ENCODE data around the gene ULK3. TPM values are rescaled to one million over a fixed set of nuclear protein-coding genes. Genes with fewer than 3 reads are reported as not detected.

Gene ULK3
- total RNA-seq, 1 experiment from 2014 or later: 48.4 TPM

GRCh38 chr15:74792227-74793016 is 50.5 kb downstream of the ULK3 start:
- Histone ChIP-seq H3K4me2 (ENCODE audit: low read length) (no peak overlapping the region), H3K9me3 (ENCODE audit: control insufficient read depth in 1 of 2, insufficient read depth in 1 of 2, low read depth in 1 of 2, low read length in 2 of 2) (no peaks in the 10 kb centered on the region), H3K4me3 (replicated peaks in 1 of 2; ENCODE audit: low read depth in 1 of 2, low read length in 2 of 2) (no peak overlapping the region), H3K9ac (ENCODE audit: low read length) (no peak overlapping the region), H3K79me2 (ENCODE audit: insufficient read depth, low read length) (peaks cover 64% of the 10 kb centered on the region), H3K9me2 (ENCODE audit: insufficient read depth) (no peaks in the 10 kb centered on the region), H4K20me1 (ENCODE audit: insufficient read depth) (peaks cover 12% of the 10 kb centered on the region; the same call in 1 of the 2 replicates), H2AFZ (ENCODE audit: low read depth, low read length, poor library complexity, severe bottlenecking) (no peak overlapping the region), H3K36me3 (ENCODE audit: control insufficient read depth in 1 of 2, insufficient read depth in 2 of 2, low read length in 2 of 2) (no peaks in the 10 kb centered on the region; a peak in 1 of 4 replicates), H3K27ac (ENCODE audit: low read depth, low read length) (no peak overlapping the region), H3K4me1 (ENCODE audit: control insufficient read depth in 1 of 2, insufficient read depth in 2 of 2, low read length in 2 of 2) (peaks cover 11 to 22% of the 10 kb centered on the region in 2 experiments), H3K27me3 (ENCODE audit: insufficient read depth, low read length) (no peaks in the 10 kb centered on the region)
- intact Hi-C loops (cut with micrococcal nuclease): no loop called here
- DNase-seq (ENCODE audit: low read depth, low spot score) (no peak), ATAC-seq (no peak)
- BruUV-seq (replicated peaks): no TSS peak
- ChIA-PET POLR2A (no interaction called here), RAD21 (ENCODE audit: low non-redundant PET in 1 of 2, low total read pairs in 2 of 2, uncharacterized antibody in 2 of 2, unreplicated experiment in 2 of 2) (no interaction called here), CTCF (interaction anchor here (1.9 kb wide), 1 partner anchor 21 kb away, joined by 5 read pairs; no protein-coding TSS in a partner anchor)
- no peak for TF ChIP-seq POLR2AphosphoS5 (IDR thresholded peaks at IDR 0.05; ENCODE audit: low read depth, low read length)
- TF ChIP-seq TCF7L2 (IDR thresholded peaks at IDR 0.05; ENCODE audit: borderline replicate concordance, extremely low read depth, insufficient read depth, insufficient read length): no peak
- no peak for TF ChIP-seq REST (IDR thresholded peaks at IDR 0.05; ENCODE audit: low read depth)
- no peak for TF ChIP-seq POLR2A (IDR thresholded peaks at IDR 0.05; ENCODE audit: borderline replicate concordance, extremely low read depth, insufficient read depth, insufficient read length)
- no peak for TF ChIP-seq RAD21 (IDR thresholded peaks at IDR 0.05; ENCODE audit: low read depth)
- TF ChIP-seq EZH2phosphoT487 (IDR thresholded peaks at IDR 0.05; ENCODE audit: borderline replicate concordance): no peak
- TF ChIP-seq CBX3 (IDR thresholded peaks at IDR 0.05; ENCODE audit: low read depth): no peak
- no peak for TF ChIP-seq FOSL1 (IDR thresholded peaks at IDR 0.05; ENCODE audit: low read depth)
- TF ChIP-seq SRF (IDR thresholded peaks at IDR 0.05; ENCODE audit: low read depth): no peak
- no peak for TF ChIP-seq ZNF274 (IDR thresholded peaks at IDR 0.05; ENCODE audit: low read depth, low read length)
- TF ChIP-seq ZFX (IDR thresholded peaks at IDR 0.05): no peak
- TF ChIP-seq ELF1 (IDR thresholded peaks at IDR 0.05; ENCODE audit: borderline replicate concordance, low read depth): no peak
- TF ChIP-seq JUND (IDR thresholded peaks at IDR 0.05): no peak
- TF ChIP-seq CEBPB (IDR thresholded peaks at IDR 0.05; ENCODE audit: low read depth): no peak
- no peak for TF ChIP-seq SP1 (IDR thresholded peaks at IDR 0.05; ENCODE audit: low read depth)
- TF ChIP-seq YY1 (IDR thresholded peaks at IDR 0.05; ENCODE audit: extremely low read depth, insufficient replicate concordance, low read depth, low read length): no peak
- no peak for TF ChIP-seq CTCF (IDR thresholded peaks at IDR 0.05 in 2 of 3, conservative IDR thresholded peaks at IDR 0.05 in 1 of 3; ENCODE audit: borderline replicate concordance in 1 of 3, insufficient read depth in 1 of 3, low read depth in 2 of 3, low read length in 2 of 3)
- TF ChIP-seq ATF3 (IDR thresholded peaks at IDR 0.05): no peak
